K562 (cell line): ENCODE measurements around the gene CBX8. TPM values are rescaled to one million over a fixed set of nuclear protein-coding genes. Genes with fewer than 3 reads are reported as not detected.
A peak's percentile ranks its signal among the peaks of the same experiment; 100 is the strongest.

Source experiments
- LCOR ChIP-seq: sonication (generic); formaldehyde crosslinking; IDR thresholded peaks from 2 replicates; pipeline ENCODE4 v1.8.0; 2022; ENCODE audit warnings: mild to moderate bottlenecking, missing genetic modification reagents
- MTF1 ChIP-seq: fragments of 250-450 bp; sonication (Bioruptor Pico); IDR thresholded peaks from 2 replicates; pipeline ENCODE4 v1.9.0; 2021; ENCODE audit warnings: moderate library complexity, mild to moderate bottlenecking, inconsistent platforms, borderline replicate concordance
- RBFOX2 ChIP-seq: fragments of 200-400 bp; formaldehyde crosslinking; IDR thresholded peaks from 2 replicates; pipeline ENCODE4 v1.6.1; 2017; ENCODE audit warnings: low read depth, mild to moderate bottlenecking, low read length, moderate library complexity
- SAP30 ChIP-seq: fragments of 200-600 bp; sonication (generic); IDR thresholded peaks from 2 replicates; pipeline ENCODE4 v1.6.1; 2012; ENCODE audit warnings: borderline replicate concordance, low read depth, mild to moderate bottlenecking, moderate library complexity, low read length, control low read depth, inconsistent platforms; ENCODE audit not compliant: insufficient read depth, poor library complexity, severe bottlenecking
- SRSF1 ChIP-seq: fragments of 200-400 bp; formaldehyde crosslinking; IDR thresholded peaks from 2 replicates; pipeline ENCODE4 v1.6.1; 2017; ENCODE audit warnings: mild to moderate bottlenecking, low read depth, low read length, moderate library complexity
- SUPT5H ChIP-seq: fragments of 450-650 bp; IDR thresholded peaks from 2 replicates; pipeline ENCODE4 v1.6.1; 2016
- ZBTB7A ChIP-seq: IDR thresholded peaks from 2 replicates; pipeline ENCODE4 v1.6.1; 2011; ENCODE audit warnings: low read depth, mild to moderate bottlenecking, low read length, moderate library complexity, borderline replicate concordance; ENCODE audit not compliant: control insufficient read depth
- ZNF561 ChIP-seq: fragments of 450-650 bp; formaldehyde crosslinking; conservative IDR thresholded peaks from 2 replicates; pipeline ENCODE4 v1.4.0; 2020; ENCODE audit warnings: mild to moderate bottlenecking, moderate library complexity
- polyA plus RNA-seq, 8 experiments: library from polyadenylated mRNA; depleted of rRNA in 4 of 8; stranded (reverse) in 5 of 8; unstranded in 3 of 8; fragments of >200 nt; fragmentation: Nextera tagmentation in 2 of 8; fragmentation: Illumina TruSeq in 1 of 8; extraction: Ambion mirVana in 2 of 8; extraction: Trizol in 1 of 8; gene quantifications; 2 replicates each; pipeline versions ENCODE4 v1.2.1 to v1.2.3, GENCODE V29; 2011 to 2014; ENCODE audit warnings: inconsistent platforms in 1 of 8, missing spikeins in 1 of 8
- total RNA-seq, 7 experiments: library from RNA; depleted of rRNA in 6 of 7; stranded (reverse); fragments of >200 nt in 6 of 7; fragmentation: Illumina TruSeq in 2 of 7; extraction: Trizol in 2 of 7; gene quantifications; 2 replicates each; pipeline versions ENCODE4 v1.2.1 to v1.2.3, GENCODE V29; 2011 to 2021; ENCODE audit warnings: low replicate concordance in 1 of 7
- TF ChIP-seq, protein P1 (sequence below): sonication (generic); formaldehyde crosslinking; IDR thresholded peaks from 2 replicates; pipeline ENCODE4 v1.8.0; 2022; ENCODE audit warnings: mild to moderate bottlenecking, missing genetic modification reagents
- TF ChIP-seq, protein P2 (sequence below): sonication (generic); formaldehyde crosslinking; IDR thresholded peaks from 2 replicates; pipeline ENCODE4 v1.8.1; 2023; ENCODE audit warnings: mild to moderate bottlenecking, missing genetic modification reagents, moderate library complexity
- TF ChIP-seq, protein P3 (sequence below): fragments of 250-450 bp; sonication (Bioruptor Pico); IDR thresholded peaks from 2 replicates; pipeline ENCODE4 v1.4.0; 2020; ENCODE audit warnings: mild to moderate bottlenecking, moderate library complexity
- TF ChIP-seq, protein P4 (sequence below), 2 experiments: fragments of 450-650 bp in 1 of 2; sonication (generic) in 1 of 2; formaldehyde crosslinking in 1 of 2; IDR thresholded peaks in 1 of 2; conservative IDR thresholded peaks in 1 of 2; 2 replicates each; pipeline versions ENCODE4 v1.6.1 to v1.8.1; 2016 to 2023; ENCODE audit warnings: mild to moderate bottlenecking in 2 of 2, moderate library complexity in 2 of 2, inconsistent platforms in 1 of 2, missing genetic modification reagents in 1 of 2
- TF ChIP-seq, protein P5 (sequence below): fragments of 450-650 bp; formaldehyde crosslinking; IDR thresholded peaks from 2 replicates; pipeline ENCODE4 v1.4.0; 2020; ENCODE audit warnings: mild to moderate bottlenecking

The CBX8 gene
- total and polyA plus RNA-seq, 9 of the 15 experiments (the other 6 are each of a cell fraction or from before 2014, with no cell fraction given), result 0.08 to 11.9 (median 2.6) TPM

DNA sequence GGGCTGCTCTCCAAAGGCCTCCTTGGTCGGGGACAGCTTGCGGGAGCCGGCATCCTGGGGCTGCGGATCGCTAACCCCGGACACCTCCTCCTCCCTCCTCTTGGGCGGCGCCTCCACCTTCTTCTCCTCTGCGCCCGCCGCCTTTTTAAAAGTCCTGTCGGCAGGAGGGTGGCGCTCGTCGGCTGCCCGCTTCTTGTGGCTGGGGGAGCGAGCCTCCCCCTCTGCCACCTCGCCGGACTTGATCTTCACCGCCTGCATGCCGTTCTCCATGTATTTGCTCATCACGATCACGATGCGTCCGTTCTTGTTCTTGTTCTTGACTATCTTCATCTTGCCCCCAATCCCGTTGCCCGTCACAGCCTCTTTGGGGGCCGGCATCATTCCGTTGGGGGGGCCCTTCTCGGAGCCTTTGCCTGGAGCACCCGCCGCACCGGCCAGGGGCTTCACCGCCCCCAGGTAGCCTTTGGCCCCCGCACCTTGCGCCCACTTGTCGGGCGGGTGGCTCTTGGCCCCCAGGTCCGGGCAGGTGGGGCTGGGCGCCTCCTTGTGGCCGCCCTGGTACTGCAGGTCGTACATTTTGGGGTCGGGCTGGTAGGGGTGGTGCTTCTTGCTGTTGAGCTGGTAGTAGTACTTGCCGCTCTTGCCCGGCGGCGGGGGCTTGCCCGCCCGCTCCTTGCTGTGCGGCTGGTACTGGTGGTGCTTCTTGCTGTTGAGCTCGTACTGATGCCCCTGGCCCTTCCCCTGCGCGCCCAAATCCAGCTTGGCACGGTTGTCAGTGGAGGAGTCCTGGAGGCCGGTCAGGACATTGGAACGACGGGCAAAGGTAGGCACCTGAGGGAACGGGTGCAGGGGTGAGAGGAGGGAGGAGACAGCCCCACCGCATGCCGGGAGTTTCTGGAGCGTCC lies 37.9 kb upstream of the CBX8 start (continued):
- 0 out of 2 replicates have a peak, but pooled peaks have one; percentile 40 for TF ChIP-seq MTF1
- peak; percentile 75; the same call in 1 of the 2 replicates for TF ChIP-seq ZBTB7A
- TF ChIP-seq SAP30, result no peak
- TF ChIP-seq, protein P1, sequence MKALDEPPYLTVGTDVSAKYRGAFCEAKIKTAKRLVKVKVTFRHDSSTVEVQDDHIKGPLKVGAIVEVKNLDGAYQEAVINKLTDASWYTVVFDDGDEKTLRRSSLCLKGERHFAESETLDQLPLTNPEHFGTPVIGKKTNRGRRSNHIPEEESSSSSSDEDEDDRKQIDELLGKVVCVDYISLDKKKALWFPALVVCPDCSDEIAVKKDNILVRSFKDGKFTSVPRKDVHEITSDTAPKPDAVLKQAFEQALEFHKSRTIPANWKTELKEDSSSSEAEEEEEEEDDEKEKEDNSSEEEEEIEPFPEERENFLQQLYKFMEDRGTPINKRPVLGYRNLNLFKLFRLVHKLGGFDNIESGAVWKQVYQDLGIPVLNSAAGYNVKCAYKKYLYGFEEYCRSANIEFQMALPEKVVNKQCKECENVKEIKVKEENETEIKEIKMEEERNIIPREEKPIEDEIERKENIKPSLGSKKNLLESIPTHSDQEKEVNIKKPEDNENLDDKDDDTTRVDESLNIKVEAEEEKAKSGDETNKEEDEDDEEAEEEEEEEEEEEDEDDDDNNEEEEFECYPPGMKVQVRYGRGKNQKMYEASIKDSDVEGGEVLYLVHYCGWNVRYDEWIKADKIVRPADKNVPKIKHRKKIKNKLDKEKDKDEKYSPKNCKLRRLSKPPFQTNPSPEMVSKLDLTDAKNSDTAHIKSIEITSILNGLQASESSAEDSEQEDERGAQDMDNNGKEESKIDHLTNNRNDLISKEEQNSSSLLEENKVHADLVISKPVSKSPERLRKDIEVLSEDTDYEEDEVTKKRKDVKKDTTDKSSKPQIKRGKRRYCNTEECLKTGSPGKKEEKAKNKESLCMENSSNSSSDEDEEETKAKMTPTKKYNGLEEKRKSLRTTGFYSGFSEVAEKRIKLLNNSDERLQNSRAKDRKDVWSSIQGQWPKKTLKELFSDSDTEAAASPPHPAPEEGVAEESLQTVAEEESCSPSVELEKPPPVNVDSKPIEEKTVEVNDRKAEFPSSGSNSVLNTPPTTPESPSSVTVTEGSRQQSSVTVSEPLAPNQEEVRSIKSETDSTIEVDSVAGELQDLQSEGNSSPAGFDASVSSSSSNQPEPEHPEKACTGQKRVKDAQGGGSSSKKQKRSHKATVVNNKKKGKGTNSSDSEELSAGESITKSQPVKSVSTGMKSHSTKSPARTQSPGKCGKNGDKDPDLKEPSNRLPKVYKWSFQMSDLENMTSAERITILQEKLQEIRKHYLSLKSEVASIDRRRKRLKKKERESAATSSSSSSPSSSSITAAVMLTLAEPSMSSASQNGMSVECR, result peak; percentile 61; the same call in 1 of the 2 replicates
- no peak for TF ChIP-seq SRSF1
- TF ChIP-seq, protein P2, sequence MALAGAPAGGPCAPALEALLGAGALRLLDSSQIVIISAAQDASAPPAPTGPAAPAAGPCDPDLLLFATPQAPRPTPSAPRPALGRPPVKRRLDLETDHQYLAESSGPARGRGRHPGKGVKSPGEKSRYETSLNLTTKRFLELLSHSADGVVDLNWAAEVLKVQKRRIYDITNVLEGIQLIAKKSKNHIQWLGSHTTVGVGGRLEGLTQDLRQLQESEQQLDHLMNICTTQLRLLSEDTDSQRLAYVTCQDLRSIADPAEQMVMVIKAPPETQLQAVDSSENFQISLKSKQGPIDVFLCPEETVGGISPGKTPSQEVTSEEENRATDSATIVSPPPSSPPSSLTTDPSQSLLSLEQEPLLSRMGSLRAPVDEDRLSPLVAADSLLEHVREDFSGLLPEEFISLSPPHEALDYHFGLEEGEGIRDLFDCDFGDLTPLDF (CRISPR knock-in tag), result peak; percentile 32; the same call in 1 of the 2 replicates
- TF ChIP-seq, protein P3, sequence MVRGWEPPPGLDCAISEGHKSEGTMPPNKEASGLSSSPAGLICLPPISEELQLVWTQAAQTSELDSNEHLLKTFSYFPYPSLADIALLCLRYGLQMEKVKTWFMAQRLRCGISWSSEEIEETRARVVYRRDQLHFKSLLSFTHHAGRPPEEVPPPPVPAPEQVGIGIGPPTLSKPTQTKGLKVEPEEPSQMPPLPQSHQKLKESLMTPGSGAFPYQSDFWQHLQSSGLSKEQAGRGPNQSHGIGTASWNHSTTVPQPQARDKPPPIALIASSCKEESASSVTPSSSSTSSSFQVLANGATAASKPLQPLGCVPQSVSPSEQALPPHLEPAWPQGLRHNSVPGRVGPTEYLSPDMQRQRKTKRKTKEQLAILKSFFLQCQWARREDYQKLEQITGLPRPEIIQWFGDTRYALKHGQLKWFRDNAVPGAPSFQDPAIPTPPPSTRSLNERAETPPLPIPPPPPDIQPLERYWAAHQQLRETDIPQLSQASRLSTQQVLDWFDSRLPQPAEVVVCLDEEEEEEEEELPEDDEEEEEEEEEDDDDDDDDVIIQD (CRISPR knock-in tag), result peak; percentile 48; the same call in 1 of the 2 replicates
- TF ChIP-seq LCOR (CRISPR knock-in tag), result 0 out of 2 replicates have a peak, but pooled peaks have one; percentile 59
- peak; percentile 83 for TF ChIP-seq RBFOX2
- TF ChIP-seq ZNF561 (CRISPR knock-in tag), result no peak
- TF ChIP-seq, protein P4, sequence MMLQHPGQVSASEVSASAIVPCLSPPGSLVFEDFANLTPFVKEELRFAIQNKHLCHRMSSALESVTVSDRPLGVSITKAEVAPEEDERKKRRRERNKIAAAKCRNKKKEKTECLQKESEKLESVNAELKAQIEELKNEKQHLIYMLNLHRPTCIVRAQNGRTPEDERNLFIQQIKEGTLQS (IDR thresholded peaks at IDR 0.05), result no peak
- TF ChIP-seq, protein P4 (CRISPR knock-in tag; conservative IDR thresholded peaks at IDR 0.05), result peak; percentile 49; the same call in 1 of the 2 replicates
- TF ChIP-seq, protein P5, sequence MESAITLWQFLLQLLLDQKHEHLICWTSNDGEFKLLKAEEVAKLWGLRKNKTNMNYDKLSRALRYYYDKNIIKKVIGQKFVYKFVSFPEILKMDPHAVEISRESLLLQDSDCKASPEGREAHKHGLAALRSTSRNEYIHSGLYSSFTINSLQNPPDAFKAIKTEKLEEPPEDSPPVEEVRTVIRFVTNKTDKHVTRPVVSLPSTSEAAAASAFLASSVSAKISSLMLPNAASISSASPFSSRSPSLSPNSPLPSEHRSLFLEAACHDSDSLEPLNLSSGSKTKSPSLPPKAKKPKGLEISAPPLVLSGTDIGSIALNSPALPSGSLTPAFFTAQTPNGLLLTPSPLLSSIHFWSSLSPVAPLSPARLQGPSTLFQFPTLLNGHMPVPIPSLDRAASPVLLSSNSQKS (CRISPR knock-in tag), result no peak
- peak; percentile 50 for TF ChIP-seq SUPT5H
